Measurements from ENCODE around the gene CDK15. TPM values are rescaled to one million over a fixed set of nuclear protein-coding genes. Genes with fewer than 3 reads are reported as not detected.
A peak's percentile ranks its signal among the peaks of the same experiment; 100 is the strongest.

Gene CDK15
- total RNA-seq, 3 donors from 2014 or later = 0.33 to 4.6 (median 2.2) TPM

GRCh38 chr2:201881741-201882140 is 75.4 kb downstream of the CDK15 start:
- no peaks in the 10 kb centered on the region for H3K36me3 ChIP-seq
- TF ChIP-seq CTCF (IDR thresholded peaks at IDR 0.05) (no peak), POLR2A (IDR thresholded peaks at IDR 0.05) (no peak), POLR2AphosphoS5 (IDR thresholded peaks at IDR 0.05) (no peak)
- H3K9me3 ChIP-seq = no peaks in the 10 kb centered on the region
- H3K4me1 ChIP-seq = peaks cover 0 to 15% of the 10 kb centered on the region in 2 donors
- intact Hi-C loops (cut with DNase I; ENCODE audit: low total_unique reads) = no loop called here
- no peak overlapping the region for H3K27ac ChIP-seq
- no peak overlapping the region for H3K4me3 ChIP-seq
- no peaks in the 10 kb centered on the region for H3K27me3 ChIP-seq
- no peak for DNase-seq (ENCODE audit: low spot score in 2 of 2)

GRCh38 chr2:201882353-201883090 is 76.2 kb downstream of the CDK15 start:
- no peaks in the 10 kb centered on the region for H3K36me3 ChIP-seq
- TF ChIP-seq POLR2A (IDR thresholded peaks at IDR 0.05) = no peak
- TF ChIP-seq POLR2AphosphoS5 (IDR thresholded peaks at IDR 0.05) = no peak
- no peak for TF ChIP-seq CTCF (IDR thresholded peaks at IDR 0.05)
- H3K27me3 ChIP-seq = no peaks in the 10 kb centered on the region
- intact Hi-C loops (cut with DNase I; ENCODE audit: low total_unique reads) = no loop called here
- H3K27ac ChIP-seq = no peak overlapping the region
- DNase-seq (ENCODE audit: low spot score in 2 of 2) = no peak
- H3K4me1 ChIP-seq = peaks cover 0 to 15% of the 10 kb centered on the region in 2 donors
- H3K9me3 ChIP-seq = no peaks in the 10 kb centered on the region
- peak overlapping the region in 2 of 3 donors; percentile 21 to 42 for H3K4me3 ChIP-seq

GRCh38 chr2:201883606-201884369 is 77.5 kb downstream of the CDK15 start:
- intact Hi-C loops (cut with DNase I; ENCODE audit: low total_unique reads) = no loop called here
- Histone ChIP-seq H3K4me3 (no peak overlapping the region), H3K9me3 (no peaks in the 10 kb centered on the region), H3K27ac (peak overlapping the region in 1 of 2 donors; percentile 5), H3K4me1 (peaks cover 0 to 15% of the 10 kb centered on the region in 2 donors), H3K27me3 (no peaks in the 10 kb centered on the region), H3K36me3 (no peaks in the 10 kb centered on the region)
- no peak for DNase-seq (ENCODE audit: low spot score in 2 of 2)
- TF ChIP-seq POLR2AphosphoS5 (IDR thresholded peaks at IDR 0.05) = no peak
- no peak for TF ChIP-seq POLR2A (IDR thresholded peaks at IDR 0.05)
- no peak for TF ChIP-seq CTCF (IDR thresholded peaks at IDR 0.05)

GRCh38 chr2:201886504-201886903 is 80.2 kb downstream of the CDK15 start:
- H3K9me3 ChIP-seq = no peaks in the 10 kb centered on the region
- no peak overlapping the region for H3K4me3 ChIP-seq
- no peak overlapping the region for H3K27ac ChIP-seq
- peaks cover 0 to 9% of the 10 kb centered on the region in 2 donors for H3K4me1 ChIP-seq
- intact Hi-C loops (cut with DNase I; ENCODE audit: low total_unique reads) = loop anchor here (5.0 kb wide), 1 partner anchor 731 kb away; no protein-coding TSS in a partner anchor
- DNase-seq (ENCODE audit: low spot score in 2 of 2) = no peak
- TF ChIP-seq POLR2A (IDR thresholded peaks at IDR 0.05) = no peak
- TF ChIP-seq CTCF (IDR thresholded peaks at IDR 0.05) = no peak
- TF ChIP-seq POLR2AphosphoS5 (IDR thresholded peaks at IDR 0.05) = no peak
- H3K36me3 ChIP-seq = no peaks in the 10 kb centered on the region
- H3K27me3 ChIP-seq = no peaks in the 10 kb centered on the region
